Progenitor cell of endocrine pancreas (in vitro differentiated cells): ENCODE results near the gene CD300LG. TPM values are rescaled to one million over a fixed set of nuclear protein-coding genes. Genes with fewer than 3 reads are reported as not detected.
"Not testable (repeated sequence)": the region's sequence is repeated elsewhere in the genome, so short reads cannot be mapped to it uniquely, and the experiment has no call there.

Experiments used
- DNase-seq: peaks from one replicate; pipeline ENCODE4 v3.0.0; 2021; ENCODE audit warnings: low spot score; ENCODE audit not compliant: unreplicated experiment
- H3K27ac Mint-ChIP-seq: 2 replicates; pipeline ENCODE4 v1.8.0; 2021; ENCODE audit warnings: mild to moderate bottlenecking, moderate library complexity, mixed read lengths
- H3K27me3 Mint-ChIP-seq: 2 replicates; pipeline ENCODE4 v1.8.0; 2021; ENCODE audit warnings: mixed read lengths
- H3K36me3 Mint-ChIP-seq: 2 replicates; pipeline ENCODE4 v1.8.0; 2022; ENCODE audit warnings: mixed read lengths; ENCODE audit not compliant: insufficient read depth
- H3K4me1 Mint-ChIP-seq: 2 replicates; pipeline ENCODE4 v1.8.0; 2021; ENCODE audit warnings: low read depth, mixed read lengths
- H3K4me3 Mint-ChIP-seq: 2 replicates; pipeline ENCODE4 v1.8.0; 2021; ENCODE audit warnings: low read depth, mild to moderate bottlenecking, moderate library complexity, mixed read lengths
- H3K9me3 Mint-ChIP-seq: 2 replicates; pipeline ENCODE4 v1.8.0; 2021; ENCODE audit warnings: low read depth, mixed read lengths
- CTCF ChIP-seq: fragments of 200-600 bp; sonication (generic); IDR thresholded peaks from one replicate; pipeline ENCODE4 v1.5.0; 2021; ENCODE audit warnings: antibody characterized with exemption, mild to moderate bottlenecking; ENCODE audit not compliant: unreplicated experiment
- long read RNA-seq: library from polyadenylated mRNA; unstranded; transcript quantifications from one replicate; pipeline ENCODE4 v2.0.0, GENCODE V29; 2020
- total RNA-seq: library from RNA; stranded (reverse); gene quantifications from 2 replicates; pipeline ENCODE4 v1.2.1, GENCODE V29; 2021

The CD300LG gene
- total RNA-seq, result not detected in 2 replicates
- long read RNA-seq, result 0 reads

GRCh38 chr17:43846963-43847371 is at the start of gene CD300LG:
Gene CD300LG, plus strand, starts transcription at chr17:43847176. Its CDS starts 41 bp downstream, at chr17:43847217.
- Mint-ChIP-seq H3K4me1 (no peaks in the 10 kb centered on the region), H3K27me3 (peaks cover 22% of the 10 kb centered on the region), H3K27ac (no peak within 1 kb of the TSS), H3K36me3 (no peaks in the 10 kb centered on the region), H3K9me3 (no peaks in the 10 kb centered on the region), H3K4me3 (no peak within 1 kb of the TSS)
- TF ChIP-seq CTCF, result no peak
- no peak for DNase-seq

- H3K27me3 Mint-ChIP-seq, result peaks cover 13% of the 10 kb centered on the region
- DNase-seq, H3K4me3 Mint-ChIP-seq, H3K4me1 Mint-ChIP-seq, H3K27ac Mint-ChIP-seq, H3K36me3 Mint-ChIP-seq: not testable (repeated sequence)
- H3K9me3 Mint-ChIP-seq, result peaks cover 15% of the 10 kb centered on the region
Observed at GRCh38 chr17:43798024-43798423, 49.0 kb upstream of the CD300LG start.

- Mint-ChIP-seq H3K27ac (no peak overlapping the region), H3K36me3 (peaks cover 7% of the 10 kb centered on the region), H3K27me3 (peaks cover 8% of the 10 kb centered on the region), H3K9me3 (peaks cover 11% of the 10 kb centered on the region), H3K4me1 (no peaks in the 10 kb centered on the region), H3K4me3 (no peak overlapping the region)
- no peak for TF ChIP-seq CTCF
- DNase-seq, result no peak
Observed at GRCh38 chr17:43799047-43799446, 47.9 kb upstream of the CD300LG start.

GRCh38 chr17:43800736-43801135 is 46.2 kb upstream of the CD300LG start:
- Mint-ChIP-seq H3K9me3 (peaks cover 7% of the 10 kb centered on the region), H3K27ac (no peak overlapping the region), H3K36me3 (peaks cover 15% of the 10 kb centered on the region), H3K4me1 (no peaks in the 10 kb centered on the region), H3K27me3 (peaks cover 6% of the 10 kb centered on the region), H3K4me3 (no peak overlapping the region)
- no peak for TF ChIP-seq CTCF
- DNase-seq, result no peak

- H3K27me3 Mint-ChIP-seq, result peaks cover 4% of the 10 kb centered on the region
- H3K4me1 Mint-ChIP-seq, result no peaks in the 10 kb centered on the region
- DNase-seq, result no peak
- H3K36me3 Mint-ChIP-seq, result peaks cover 15% of the 10 kb centered on the region
- peaks cover 5% of the 10 kb centered on the region for H3K9me3 Mint-ChIP-seq
- no peak overlapping the region for H3K27ac Mint-ChIP-seq
- H3K4me3 Mint-ChIP-seq, result no peak overlapping the region
- TF ChIP-seq CTCF, result no peak
Observed at GRCh38 chr17:43801844-43802243, 45.1 kb upstream of the CD300LG start.

- H3K36me3 Mint-ChIP-seq, result peaks cover 13% of the 10 kb centered on the region
Observed at GRCh38 chr17:43803758-43804157, 43.2 kb upstream of the CD300LG start.

More at GRCh38 chr17:43803758-43804157, 43.2 kb upstream of the CD300LG start:
- H3K9me3 Mint-ChIP-seq, result no peaks in the 10 kb centered on the region
- no peak for TF ChIP-seq CTCF
- no peak for DNase-seq
- no peaks in the 10 kb centered on the region for H3K27me3 Mint-ChIP-seq
- no peak overlapping the region for H3K4me3 Mint-ChIP-seq
- H3K27ac Mint-ChIP-seq, result no peak overlapping the region
- no peaks in the 10 kb centered on the region for H3K4me1 Mint-ChIP-seq
